Coronary artery (tissue), 2 donors: ENCODE measurements around the gene MAGI2.

Experiments
- DNase-seq: peaks from one replicate; pipeline ENCODE4 v3.0.0-alpha.2; 2017; ENCODE audit warnings: low spot score
- H3K27ac ChIP-seq, 2 donors: fragments of 200-600 bp; sonication (generic); one replicate each; pipeline ENCODE4 v1.5.1; 2016 to 2019
- H3K4me3 ChIP-seq: fragments of 200-600 bp; sonication (generic); 2 replicates; pipeline ENCODE4 v1.5.1; 2016; ENCODE audit warnings: mild to moderate bottlenecking, moderate library complexity
- CTCF ChIP-seq: fragments of 200-600 bp; sonication (generic); IDR thresholded peaks from one replicate; pipeline ENCODE4 v1.5.1; 2019; ENCODE audit warnings: antibody characterized with exemption

MAGI2 gene

GRCh38 chr7:78863281-78863680 lies 590.2 kb downstream of the MAGI2 start:
- no peak for TF ChIP-seq CTCF
- H3K4me3 ChIP-seq: no peak overlapping the region
- H3K27ac ChIP-seq: no peak overlapping the region
- no peak for DNase-seq

GRCh38 chr7:78862411-78862900 lies 591.0 kb downstream of the MAGI2 start:
- no peak for TF ChIP-seq CTCF
- no peak for DNase-seq
- Histone ChIP-seq H3K27ac (no peak overlapping the region), H3K4me3 (no peak overlapping the region)

GRCh38 chr7:78852951-78853350 lies 600.5 kb downstream of the MAGI2 start:
- Histone ChIP-seq H3K4me3 (no peak overlapping the region), H3K27ac (no peak overlapping the region)
- DNase-seq: no peak
- TF ChIP-seq CTCF: no peak

- no peak for TF ChIP-seq CTCF
- no peak overlapping the region for H3K4me3 ChIP-seq
- H3K27ac ChIP-seq: no peak overlapping the region
- DNase-seq: no peak
These were observed 603.2 kb downstream of the MAGI2 start for GRCh38 chr7:78850093-78850740.

- Histone ChIP-seq H3K27ac (no peak overlapping the region), H3K4me3 (no peak overlapping the region)
- no peak for TF ChIP-seq CTCF
- no peak for DNase-seq
These were observed 608.3 kb downstream of the MAGI2 start for GRCh38 chr7:78845155-78845554.

- TF ChIP-seq CTCF: no peak
These were observed 611.4 kb downstream of the MAGI2 start for GRCh38 chr7:78842068-78842467.

GRCh38 chr7:78835897-78836296 lies 617.6 kb downstream of the MAGI2 start:
- DNase-seq: no peak
- no peak overlapping the region for H3K27ac ChIP-seq
- no peak overlapping the region for H3K4me3 ChIP-seq
- no peak for TF ChIP-seq CTCF

More at GRCh38 chr7:78842068-78842467, 611.4 kb downstream of the MAGI2 start:
- H3K27ac ChIP-seq: no peak overlapping the region
- H3K4me3 ChIP-seq: no peak overlapping the region
- DNase-seq: no peak
